A673 (cell line): ENCODE measurements around the gene CADPS2. TPM values are rescaled to one million over a fixed set of nuclear protein-coding genes. Genes with fewer than 3 reads are reported as not detected.
"Not testable (repeated sequence)": the region's sequence is repeated elsewhere in the genome, so short reads cannot be mapped to it uniquely, and the experiment has no call there.

ENCODE experiments used
- BruUV-seq: library from RNA; stranded (reverse); fragments of 400-500 nt; replicated peaks from 2 replicates; lab custom pipeline; 2021; lab: Mats Ljungman, UMichigan
- CTCF ChIA-PET: fragments of 300-600 bp; sonication (Branson Sonifier 250); formaldehyde crosslinking; loops from one replicate; lab custom pipeline; 2022; ENCODE audit warnings: antibody characterized with exemption; lab: Charles Lee
- POLR2A ChIA-PET: fragments of 300-600 bp; sonication (Branson Sonifier 250); formaldehyde crosslinking; loops from one replicate; lab custom pipeline; 2022; ENCODE audit warnings: antibody characterized with exemption; ENCODE audit not compliant: low non-redundant PET; lab: Charles Lee
- DNase-seq: peaks from one replicate; pipeline ENCODE4 v3.0.0-alpha.2; 2015; ENCODE audit warnings: low spot score
- H3K27ac ChIP-seq: fragments of 200-600 bp; sonication (generic); 2 replicates; pipeline ENCODE4 v1.5.1; 2016; ENCODE audit warnings: mixed run types, low read depth, mild to moderate bottlenecking, mixed read lengths, antibody characterized with exemption, low read length; ENCODE audit not compliant: poor library complexity, severe bottlenecking
- H3K27me3 ChIP-seq: fragments of 200-600 bp; sonication (generic); replicated peaks from 2 replicates; pipeline ENCODE4 v1.6.1; 2017; ENCODE audit warnings: mixed run types, low read depth, mild to moderate bottlenecking, mixed read lengths, antibody characterized with exemption, low read length; ENCODE audit not compliant: insufficient read depth, poor library complexity
- H3K36me3 ChIP-seq: fragments of 200-600 bp; sonication (generic); 2 replicates; pipeline ENCODE4 v1.6.1; 2016; ENCODE audit warnings: mixed run types, mild to moderate bottlenecking, mixed read lengths, antibody characterized with exemption, low read length; ENCODE audit not compliant: insufficient read depth, poor library complexity, severe bottlenecking
- H3K4me1 ChIP-seq: fragments of 200-600 bp; sonication (generic); 2 replicates; pipeline ENCODE4 v1.6.1; 2017; ENCODE audit warnings: mixed run types, mild to moderate bottlenecking, mixed read lengths, antibody characterized with exemption, low read length; ENCODE audit not compliant: insufficient read depth, poor library complexity, severe bottlenecking
- H3K4me3 ChIP-seq: fragments of 200-600 bp; sonication (generic); 2 replicates; pipeline ENCODE4 v1.5.1; 2016; ENCODE audit warnings: low read depth, mixed run types, mild to moderate bottlenecking, mixed read lengths, low read length; ENCODE audit not compliant: poor library complexity, severe bottlenecking
- H3K9me3 ChIP-seq: fragments of 200-600 bp; sonication (generic); 2 replicates; pipeline ENCODE4 v1.6.1; 2016; ENCODE audit warnings: mixed run types, low read depth, mild to moderate bottlenecking, mixed read lengths, antibody characterized with exemption, low read length; ENCODE audit not compliant: poor library complexity, severe bottlenecking
- EZH2 ChIP-seq: fragments of 200-600 bp; sonication (generic); IDR thresholded peaks from 2 replicates; pipeline ENCODE4 v1.6.1; 2017; ENCODE audit warnings: borderline replicate concordance, low read depth, mild to moderate bottlenecking, mixed read lengths, antibody characterized with exemption, low read length; ENCODE audit not compliant: poor library complexity, severe bottlenecking
- intact Hi-C: fragments of 100-400 bp; cut with micrococcal nuclease; formaldehyde crosslinking; loops from one replicate; pipeline ENCODE4 v1.10.0; 2022; ENCODE audit not compliant: unreplicated experiment
- total RNA-seq: library from RNA; stranded (reverse); gene quantifications from 2 replicates; pipeline ENCODE4 v1.2.3, GENCODE V29; 2021
- TF ChIP-seq, protein P1 (sequence below): fragments of 300-800, 200-600 bp; sonication (generic); conservative IDR thresholded peaks from 2 replicates; pipeline ENCODE4 v1.5.1; 2017; ENCODE audit warnings: low read depth, mild to moderate bottlenecking, antibody characterized with exemption, low read length, moderate library complexity, mixed read lengths

Gene CADPS2
- total RNA-seq, 1 experiment from 2014 or later, result 81.3 TPM

DNA sequence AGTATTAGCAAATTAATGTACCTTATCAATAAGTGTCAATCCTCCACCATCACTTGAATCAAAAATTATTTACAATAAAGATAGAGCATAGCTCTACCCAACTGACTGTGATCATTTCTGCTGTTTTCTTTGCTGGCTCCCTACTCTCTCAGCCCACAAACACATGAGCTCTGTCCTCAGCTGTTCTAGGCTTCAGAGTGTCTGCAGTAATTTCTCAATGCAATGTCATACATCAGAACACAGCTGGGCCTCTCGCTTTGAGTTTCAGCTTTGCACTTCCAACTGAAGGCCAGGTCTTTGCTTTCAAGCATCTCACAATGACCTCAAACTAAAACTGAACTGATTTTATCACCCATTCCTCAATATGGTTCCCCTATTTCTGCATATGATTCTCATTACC lies 243.0 kb downstream of the CADPS2 start:
- Histone ChIP-seq H3K4me3 (no peak overlapping the region), H3K36me3 (no peaks in the 10 kb centered on the region), H3K27me3 (no peaks in the 10 kb centered on the region), H3K9me3 (no peaks in the 10 kb centered on the region), H3K4me1 (peaks cover 6% of the 10 kb centered on the region), H3K27ac (no peak overlapping the region)
- no peak for TF ChIP-seq EZH2
- TF ChIP-seq, protein P1, sequence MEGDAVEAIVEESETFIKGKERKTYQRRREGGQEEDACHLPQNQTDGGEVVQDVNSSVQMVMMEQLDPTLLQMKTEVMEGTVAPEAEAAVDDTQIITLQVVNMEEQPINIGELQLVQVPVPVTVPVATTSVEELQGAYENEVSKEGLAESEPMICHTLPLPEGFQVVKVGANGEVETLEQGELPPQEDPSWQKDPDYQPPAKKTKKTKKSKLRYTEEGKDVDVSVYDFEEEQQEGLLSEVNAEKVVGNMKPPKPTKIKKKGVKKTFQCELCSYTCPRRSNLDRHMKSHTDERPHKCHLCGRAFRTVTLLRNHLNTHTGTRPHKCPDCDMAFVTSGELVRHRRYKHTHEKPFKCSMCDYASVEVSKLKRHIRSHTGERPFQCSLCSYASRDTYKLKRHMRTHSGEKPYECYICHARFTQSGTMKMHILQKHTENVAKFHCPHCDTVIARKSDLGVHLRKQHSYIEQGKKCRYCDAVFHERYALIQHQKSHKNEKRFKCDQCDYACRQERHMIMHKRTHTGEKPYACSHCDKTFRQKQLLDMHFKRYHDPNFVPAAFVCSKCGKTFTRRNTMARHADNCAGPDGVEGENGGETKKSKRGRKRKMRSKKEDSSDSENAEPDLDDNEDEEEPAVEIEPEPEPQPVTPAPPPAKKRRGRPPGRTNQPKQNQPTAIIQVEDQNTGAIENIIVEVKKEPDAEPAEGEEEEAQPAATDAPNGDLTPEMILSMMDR, result no peak
- no TSS peak for BruUV-seq
- peak; percentile 14 for DNase-seq
- intact Hi-C loops, result no loop called here
- POLR2A ChIA-PET, result no interaction called here
- CTCF ChIA-PET, result no interaction called here

DNA sequence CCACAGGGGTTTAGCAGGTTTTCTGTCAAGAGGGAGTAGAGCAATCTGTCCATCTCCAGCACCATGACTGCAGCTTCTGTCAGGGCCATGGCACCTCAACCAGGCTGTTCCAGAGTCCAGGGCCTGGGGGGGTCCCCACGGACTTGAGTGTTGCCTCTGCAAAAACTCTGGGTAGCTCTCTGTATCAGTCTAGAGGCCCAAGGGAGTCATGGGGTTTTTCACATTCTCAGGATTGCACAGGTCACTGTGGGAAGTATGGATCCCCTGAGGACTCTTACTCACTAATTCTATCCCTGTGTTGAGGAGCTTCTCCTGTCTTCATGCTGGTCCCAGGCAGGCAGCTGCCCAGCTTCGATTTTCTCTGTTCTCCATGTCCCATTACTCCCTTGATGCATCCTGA lies 247.8 kb downstream of the CADPS2 start:
- Histone ChIP-seq H3K27ac (no peak overlapping the region), H3K36me3 (no peaks in the 10 kb centered on the region), H3K4me1 (peaks cover 6% of the 10 kb centered on the region), H3K27me3 (no peaks in the 10 kb centered on the region), H3K4me3 (no peak overlapping the region), H3K9me3 (no peaks in the 10 kb centered on the region)
- intact Hi-C loops, result no loop called here
- no TSS peak for BruUV-seq
- TF ChIP-seq EZH2, result no peak
- TF ChIP-seq, protein P1, result no peak
- POLR2A ChIA-PET, result interaction anchor here (0.6 kb wide), 1 partner anchor 274 kb away, joined by 3 read pairs; no protein-coding TSS in a partner anchor
- no peak for DNase-seq
- CTCF ChIA-PET, result no interaction called here

DNA sequence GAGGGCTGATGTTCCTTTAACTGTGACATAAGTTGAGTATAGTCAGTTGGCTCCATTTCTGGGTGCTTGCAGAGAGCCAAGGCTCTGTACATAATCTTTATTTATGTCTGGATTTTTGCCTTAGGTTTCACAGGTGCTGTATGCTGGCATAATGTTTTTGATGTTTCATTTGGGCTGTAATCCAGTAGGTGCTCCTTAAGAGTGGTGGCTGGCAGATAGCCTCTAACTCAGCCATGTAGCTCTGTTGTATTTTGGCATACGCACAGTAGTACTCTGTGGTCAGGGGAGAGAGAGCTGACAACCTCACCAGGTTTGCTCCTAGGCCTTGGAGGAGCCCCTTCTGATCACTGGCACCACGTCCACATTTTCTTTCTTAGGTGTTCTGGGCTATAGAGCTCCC lies 248.5 kb downstream of the CADPS2 start:
- no peak for TF ChIP-seq EZH2
- TF ChIP-seq, protein P1, result no peak
- BruUV-seq, result no TSS peak
- Histone ChIP-seq H3K4me3 (no peak overlapping the region), H3K4me1 (peaks cover 3% of the 10 kb centered on the region), H3K36me3 (no peaks in the 10 kb centered on the region), H3K27ac (no peak overlapping the region), H3K27me3 (no peaks in the 10 kb centered on the region), H3K9me3 (no peaks in the 10 kb centered on the region)
- POLR2A ChIA-PET, result no interaction called here
- intact Hi-C loops, result no loop called here
- CTCF ChIA-PET, result no interaction called here
- DNase-seq, result no peak

DNA sequence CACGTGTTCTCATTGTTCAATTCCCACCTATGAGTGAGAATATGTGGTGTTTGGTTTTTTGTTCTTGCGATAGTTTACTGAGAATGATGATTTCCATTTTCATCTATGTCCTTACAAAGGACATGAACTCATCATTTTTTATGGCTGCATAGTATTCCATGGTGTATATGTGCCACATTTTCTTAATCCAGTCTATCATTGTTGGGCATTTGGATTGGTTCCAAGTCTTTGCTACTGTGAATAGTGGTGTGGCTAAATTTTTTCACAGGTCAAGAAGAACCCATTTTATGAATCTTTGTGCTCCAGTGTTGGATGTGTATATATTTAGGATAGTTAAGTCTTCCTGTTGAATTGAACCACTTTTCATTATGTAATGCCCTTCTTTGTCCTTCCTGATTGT lies 250.8 kb downstream of the CADPS2 start:
- intact Hi-C loops, H3K27me3 ChIP-seq, H3K9me3 ChIP-seq, H3K36me3 ChIP-seq, POLR2A ChIA-PET, H3K27ac ChIP-seq, CTCF ChIA-PET, DNase-seq, H3K4me1 ChIP-seq, H3K4me3 ChIP-seq: not testable (repeated sequence)
- BruUV-seq, result TSS peak; percentile 16
